Kidney (tissue), 14 donors: ENCODE measurements around the gene METTL14. TPM values are rescaled to one million over a fixed set of nuclear protein-coding genes. Genes with fewer than 3 reads are reported as not detected.
A peak's percentile ranks its signal among the peaks of the same experiment; 100 is the strongest.

Source experiments
- DNase-seq, 5 donors: peaks; one replicate each; pipeline ENCODE4 v3.0.0-alpha.2; 2013 to 2020
- FAIRE-seq: peaks from 2 replicates; lab custom pipeline; 2012; peaks lifted over from hg19 to GRCh38; lab: Jason Lieb, UNC
- H3K27ac ChIP-seq, 2 donors: one replicate each; pipeline ENCODE4 v1.7.0; 2013; ENCODE audit warnings: low read depth in 2 of 2, low read length in 2 of 2, inconsistent platforms in 1 of 2
- H3K27me3 ChIP-seq: one replicate; pipeline ENCODE4 v1.7.1; 2013; ENCODE audit warnings: low read length, inconsistent platforms; ENCODE audit not compliant: control insufficient read depth, insufficient read depth
- H3K36me3 ChIP-seq, 3 donors: one replicate each; pipeline versions ENCODE4 v1.7.0 to v1.7.1; 2013; ENCODE audit warnings: low read length in 3 of 3, control low read depth in 1 of 3, inconsistent platforms in 1 of 3; ENCODE audit not compliant: insufficient read depth in 3 of 3, control insufficient read depth in 2 of 3
- H3K4me1 ChIP-seq, 3 donors: one replicate each; pipeline versions ENCODE4 v1.7.0 to v1.7.1; 2013; ENCODE audit warnings: low read length in 3 of 3, inconsistent platforms in 1 of 3, low read depth in 1 of 3; ENCODE audit not compliant: control insufficient read depth in 2 of 3, insufficient read depth in 2 of 3
- H3K4me3 ChIP-seq, 3 donors: one replicate each; pipeline versions ENCODE4 v1.7.0 to v1.8.1; 2013; ENCODE audit warnings: low read length in 3 of 3, control low read depth in 1 of 3, inconsistent platforms in 1 of 3
- H3K9ac ChIP-seq, 3 donors: one replicate each; pipeline versions ENCODE4 v1.7.0 to v1.7.1; 2013; ENCODE audit warnings: low read length in 3 of 3, control low read depth in 1 of 3, inconsistent platforms in 1 of 3
- H3K9me3 ChIP-seq, 3 donors: one replicate each; pipeline versions ENCODE4 v1.7.0 to v1.7.1; 2013; ENCODE audit warnings: low read length in 3 of 3, control low read depth in 1 of 3, inconsistent platforms in 1 of 3; ENCODE audit not compliant: control insufficient read depth in 2 of 3, insufficient read depth in 1 of 3
- CTCF ChIP-seq: IDR thresholded peaks from 3 replicates; pipeline ENCODE4 v1.5.1; 2012; ENCODE audit warnings: mild to moderate bottlenecking, moderate library complexity, borderline replicate concordance; ENCODE audit not compliant: insufficient read depth; ENCODE audit errors: extremely low read depth
- intact Hi-C: fragments of 100-400 bp; cut with DNase I; formaldehyde crosslinking; loops from one replicate; pipeline ENCODE4 v1.11.1; 2022
- polyA plus RNA-seq: library from polyadenylated mRNA; stranded (reverse); fragments of 350-450 nt; fragmentation: Illumina TruSeq; extraction: RNeasy Lipid Tissue Mini Kit (QIAGEN cat#74804); gene quantifications from one replicate; pipeline ENCODE4 v1.2.3, GENCODE V29; 2014; ENCODE audit warnings: low read depth, low replicate concordance; ENCODE audit not compliant: insufficient read depth
- total RNA-seq: library from RNA; stranded (reverse); fragmentation: NEBNext Ultra II Directional; extraction: Animal tissue kit (Norgen Biotek cat#: 25700); gene quantifications from one replicate; pipeline ENCODE4 v1.2.1, GENCODE V29; 2021
- donor health status: control.
- donor health status: control.
- donor health status: control.
- donor health status: control.
- donor health status: control.
- donor health status: DM: yes; HTN: yes; CAD: no.
- donor health status: Normal renal cell carcinoma (clear cell type).

The METTL14 gene
- total and polyA plus RNA-seq, 2 donors from 2014 or later: 10.1 to 46.4 TPM

GRCh38 chr4:118753685-118754084, 68.5 kb downstream of the METTL14 start:
- no peaks in the 10 kb centered on the region for H3K9me3 ChIP-seq
- peaks cover 4 to 15% (median 8%) of the 10 kb centered on the region in 3 donors for H3K4me1 ChIP-seq
- H3K4me3 ChIP-seq: no peak overlapping the region
- no peaks in the 10 kb centered on the region for H3K27me3 ChIP-seq
- no peak for TF ChIP-seq CTCF
- H3K9ac ChIP-seq: no peak overlapping the region
- intact Hi-C loops: no loop called here
- FAIRE-seq (no peak), DNase-seq (no peak)
- H3K27ac ChIP-seq: no peak overlapping the region
- H3K36me3 ChIP-seq: peaks cover 0 to 2% (median 0%) of the 10 kb centered on the region in 3 donors

DNA sequence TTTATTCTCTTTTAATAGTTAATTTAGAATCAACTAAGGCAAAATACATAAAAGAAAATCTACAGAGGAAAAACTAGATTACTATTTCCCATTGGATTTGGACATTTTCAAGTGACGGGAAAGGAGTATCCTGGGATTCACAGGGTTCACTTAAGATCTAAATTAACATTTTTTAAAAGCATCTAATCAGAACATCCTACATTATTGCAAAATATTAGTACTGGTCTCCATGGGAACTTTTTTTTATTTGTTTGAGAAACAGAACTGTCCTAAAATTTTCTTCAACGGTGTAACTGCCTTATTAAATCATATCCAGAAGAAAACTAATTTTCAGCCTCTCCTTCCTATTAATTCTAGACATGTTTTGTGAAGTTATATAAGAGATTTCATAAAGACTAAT, 69.7 kb downstream of the METTL14 start:
- TF ChIP-seq CTCF: no peak
- H3K4me3 ChIP-seq: no peak overlapping the region

DNA sequence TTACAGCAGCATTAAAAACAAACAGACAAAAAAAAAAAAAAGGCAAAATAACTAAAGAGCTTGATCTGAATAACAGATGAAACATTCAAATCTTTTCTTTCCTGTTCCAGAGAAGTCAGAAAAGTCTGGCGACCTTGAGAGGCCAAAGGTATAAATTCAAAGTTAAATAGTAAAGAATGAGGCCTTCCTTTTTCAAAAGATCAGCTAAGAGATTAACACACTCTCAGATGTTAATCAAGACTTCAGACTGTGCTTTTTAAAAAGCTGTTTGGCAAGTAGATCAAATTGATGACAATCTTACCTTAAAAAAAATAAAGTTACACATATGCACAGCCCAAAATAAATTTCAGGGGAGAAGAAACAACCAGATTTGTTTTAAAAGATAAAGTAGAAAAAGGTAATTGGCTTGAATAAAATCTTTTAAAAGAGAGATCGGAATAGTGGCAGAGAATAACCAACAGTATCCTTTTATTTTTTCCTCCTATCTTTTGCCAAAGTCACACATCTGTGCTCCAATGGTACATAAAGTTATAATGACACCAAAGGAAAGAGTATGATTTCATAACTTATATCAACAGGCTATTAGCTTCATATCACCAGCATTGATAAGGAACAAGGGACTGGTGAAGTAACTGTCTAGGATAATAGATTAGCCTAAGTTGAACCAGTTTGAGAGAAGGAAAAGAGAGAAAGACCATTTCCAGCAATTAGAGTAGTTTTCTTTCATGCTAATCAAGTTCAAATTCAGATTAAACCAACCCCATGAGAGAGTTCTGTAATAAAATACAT, 70.4 kb downstream of the METTL14 start:
- DNase-seq: no peak

More for the DNA sequence above, 69.7 kb downstream of the METTL14 start:
- Histone ChIP-seq H3K36me3 (peaks cover 0 to 2% (median 0%) of the 10 kb centered on the region in 3 donors), H3K9ac (no peak overlapping the region), H3K9me3 (no peaks in the 10 kb centered on the region), H3K4me1 (peaks cover 4 to 15% (median 8%) of the 10 kb centered on the region in 3 donors), H3K27ac (peak overlapping the region in 1 of 2 donors; percentile 61), H3K27me3 (no peaks in the 10 kb centered on the region)
- FAIRE-seq: no peak
- intact Hi-C loops: no loop called here
- no peak for DNase-seq

More for the DNA sequence above, 70.4 kb downstream of the METTL14 start:
- Histone ChIP-seq H3K36me3 (peaks cover 0 to 2% (median 0%) of the 10 kb centered on the region in 3 donors), H3K4me1 (peaks cover 4 to 15% (median 8%) of the 10 kb centered on the region in 3 donors), H3K9ac (no peak overlapping the region), H3K27me3 (no peaks in the 10 kb centered on the region), H3K27ac (peak overlapping the region in 1 of 2 donors; percentile 77), H3K9me3 (no peaks in the 10 kb centered on the region), H3K4me3 (no peak overlapping the region)
- FAIRE-seq: peak; percentile 25
- intact Hi-C loops: no loop called here
- no peak for TF ChIP-seq CTCF
